WTC11 (cell line): ENCODE measurements around the gene MFAP3. TPM values are rescaled to one million over a fixed set of nuclear protein-coding genes. Genes with fewer than 3 reads are reported as not detected.

Experiments
- ATAC-seq: fragments of 200-7000 bp; cut with Tn5 transposase; 2 replicates; pipeline ENCODE4 v1.10.0; 2021; ENCODE audit warnings: mild to moderate bottlenecking, moderate library complexity
- CTCF ChIA-PET: fragments of 300-600 bp; sonication (Branson Sonifier 250); formaldehyde crosslinking; loops from one replicate; lab custom pipeline; 2021; ENCODE audit warnings: antibody characterized with exemption; lab: Charles Lee
- POLR2A ChIA-PET: fragments of 350-600 bp; sonication (Branson Sonifier 250); formaldehyde crosslinking; loops from one replicate; lab custom pipeline; 2021; ENCODE audit warnings: antibody characterized with exemption; lab: Charles Lee
- DNase-seq: peaks from one replicate; pipeline ENCODE4 v3.0.0; 2021; ENCODE audit warnings: low spot score
- H3K27ac Mint-ChIP-seq: 2 replicates; pipeline ENCODE4 v1.8.0; 2021; ENCODE audit warnings: mixed read lengths
- H3K27me3 Mint-ChIP-seq: 2 replicates; pipeline ENCODE4 v1.8.0; 2021; ENCODE audit warnings: low read depth, mild to moderate bottlenecking, moderate library complexity, mixed read lengths
- H3K36me3 Mint-ChIP-seq: 2 replicates; pipeline ENCODE4 v1.8.0; 2021; ENCODE audit warnings: mixed read lengths
- H3K4me1 Mint-ChIP-seq: 2 replicates; pipeline ENCODE4 v1.8.0; 2022; ENCODE audit warnings: mixed read lengths
- H3K4me3 Mint-ChIP-seq: 2 replicates; pipeline ENCODE4 v1.8.0; 2021; ENCODE audit warnings: mild to moderate bottlenecking, moderate library complexity, mixed read lengths
- H3K9me3 Mint-ChIP-seq: 2 replicates; pipeline ENCODE4 v1.8.0; 2021; ENCODE audit warnings: mixed read lengths
- CREB1 ChIP-seq: sonication (generic); formaldehyde crosslinking; IDR thresholded peaks from 2 replicates; pipeline ENCODE4 v1.8.0; 2023; ENCODE audit warnings: mild to moderate bottlenecking, missing genetic modification reagents
- ESRRA ChIP-seq: sonication (generic); formaldehyde crosslinking; IDR thresholded peaks from 2 replicates; pipeline ENCODE4 v1.8.1; 2022; ENCODE audit warnings: mild to moderate bottlenecking, missing genetic modification reagents, borderline replicate concordance
- FOXK1 ChIP-seq: sonication (generic); formaldehyde crosslinking; IDR thresholded peaks from 2 replicates; pipeline ENCODE4 v1.8.0; 2022; ENCODE audit warnings: mild to moderate bottlenecking, moderate library complexity, missing genetic modification reagents
- GABPB1 ChIP-seq: sonication (generic); formaldehyde crosslinking; IDR thresholded peaks from 2 replicates; pipeline ENCODE4 v1.8.1; 2023; ENCODE audit warnings: mild to moderate bottlenecking, missing genetic modification reagents
- IRF2 ChIP-seq: sonication (generic); formaldehyde crosslinking; IDR thresholded peaks from 2 replicates; pipeline ENCODE4 v1.8.0; 2022; ENCODE audit warnings: low read depth, missing genetic modification reagents, borderline replicate concordance
- JAZF1 ChIP-seq: fragments of 250-450 bp; sonication (Bioruptor Pico); IDR thresholded peaks from 2 replicates; pipeline ENCODE4 v1.9.0; 2021; ENCODE audit warnings: moderate library complexity, mild to moderate bottlenecking, inconsistent platforms
- JUN ChIP-seq: sonication (generic); formaldehyde crosslinking; IDR thresholded peaks from 2 replicates; pipeline ENCODE4 v1.8.0; 2023; ENCODE audit warnings: mild to moderate bottlenecking, missing genetic modification reagents
- MXD4 ChIP-seq: fragments of 250-450 bp; sonication (Bioruptor Pico); IDR thresholded peaks from 2 replicates; pipeline ENCODE4 v1.8.0; 2021; ENCODE audit warnings: mild to moderate bottlenecking, moderate library complexity, borderline replicate concordance
- PRRX2 ChIP-seq: fragments of 250-450 bp; sonication (Bioruptor Pico); IDR thresholded peaks from 2 replicates; pipeline ENCODE4 v1.8.0; 2021; ENCODE audit warnings: mild to moderate bottlenecking
- RELA ChIP-seq: sonication (generic); formaldehyde crosslinking; IDR thresholded peaks from 2 replicates; pipeline ENCODE4 v1.8.1; 2022; ENCODE audit warnings: missing genetic modification reagents, mild to moderate bottlenecking, borderline replicate concordance
- SMAD4 ChIP-seq: sonication (generic); formaldehyde crosslinking; IDR thresholded peaks from 2 replicates; pipeline ENCODE4 v1.8.0; 2022; ENCODE audit warnings: mild to moderate bottlenecking, missing genetic modification reagents
- TEAD4 ChIP-seq: sonication (generic); formaldehyde crosslinking; IDR thresholded peaks from 2 replicates; pipeline ENCODE4 v1.8.0; 2022; ENCODE audit warnings: mild to moderate bottlenecking, missing genetic modification reagents
- TP53 ChIP-seq: sonication (generic); formaldehyde crosslinking; IDR thresholded peaks from 2 replicates; pipeline ENCODE4 v1.8.1; 2023; ENCODE audit warnings: mild to moderate bottlenecking, missing genetic modification reagents
- ZBTB21 ChIP-seq: sonication (generic); formaldehyde crosslinking; IDR thresholded peaks from 2 replicates; pipeline ENCODE4 v1.8.1; 2023; ENCODE audit warnings: mild to moderate bottlenecking, missing genetic modification reagents, borderline replicate concordance
- ZNF138 ChIP-seq: sonication (generic); formaldehyde crosslinking; conservative IDR thresholded peaks from 2 replicates; pipeline ENCODE4 v1.8.1; 2022; ENCODE audit warnings: mild to moderate bottlenecking, moderate library complexity, missing genetic modification reagents
- ZNF219 ChIP-seq: sonication (generic); formaldehyde crosslinking; IDR thresholded peaks from 2 replicates; pipeline ENCODE4 v1.8.0; 2023; ENCODE audit warnings: missing genetic modification reagents, mild to moderate bottlenecking, borderline replicate concordance
- ZNF317 ChIP-seq: sonication (generic); formaldehyde crosslinking; IDR thresholded peaks from 2 replicates; pipeline ENCODE4 v1.8.1; 2023; ENCODE audit warnings: low read depth, mild to moderate bottlenecking, moderate library complexity, missing genetic modification reagents, borderline replicate concordance
- ZNF396 ChIP-seq: fragments of 250-450 bp; sonication (Bioruptor Pico); IDR thresholded peaks from 2 replicates; pipeline ENCODE4 v1.8.0; 2021; ENCODE audit warnings: mild to moderate bottlenecking, moderate library complexity, borderline replicate concordance
- total RNA-seq: library from RNA; stranded (reverse); gene quantifications from 3 replicates; pipeline ENCODE4 v1.2.3, GENCODE V29; 2021
- TF ChIP-seq, protein P1 (sequence below): sonication (generic); formaldehyde crosslinking; IDR thresholded peaks from 2 replicates; pipeline ENCODE4 v1.8.1; 2022; ENCODE audit warnings: missing genetic modification reagents, borderline replicate concordance
- TF ChIP-seq, protein P2 (sequence below): sonication (generic); formaldehyde crosslinking; IDR thresholded peaks from 2 replicates; pipeline ENCODE4 v1.8.1; 2023; ENCODE audit warnings: mild to moderate bottlenecking, missing genetic modification reagents
- TF ChIP-seq, protein P3 (sequence below): sonication (generic); formaldehyde crosslinking; IDR thresholded peaks from 2 replicates; pipeline ENCODE4 v1.8.0; 2023; ENCODE audit warnings: missing genetic modification reagents, mild to moderate bottlenecking, borderline replicate concordance
- TF ChIP-seq, protein P4 (sequence below): fragments of 250-450 bp; sonication (Bioruptor Pico); conservative IDR thresholded peaks from 2 replicates; pipeline ENCODE4 v1.9.0; 2021; ENCODE audit warnings: mild to moderate bottlenecking
- TF ChIP-seq, protein P5 (sequence below): fragments of 250-450 bp; sonication (Bioruptor Pico); IDR thresholded peaks from 2 replicates; pipeline ENCODE4 v1.9.0; 2021; ENCODE audit warnings: mild to moderate bottlenecking
- TF ChIP-seq, protein P6 (sequence below): sonication (generic); formaldehyde crosslinking; IDR thresholded peaks from 2 replicates; pipeline ENCODE4 v1.8.0; 2023; ENCODE audit warnings: missing genetic modification reagents

MFAP3 gene
- total RNA-seq, 1 experiment from 2014 or later = 20.0 TPM

DNA sequence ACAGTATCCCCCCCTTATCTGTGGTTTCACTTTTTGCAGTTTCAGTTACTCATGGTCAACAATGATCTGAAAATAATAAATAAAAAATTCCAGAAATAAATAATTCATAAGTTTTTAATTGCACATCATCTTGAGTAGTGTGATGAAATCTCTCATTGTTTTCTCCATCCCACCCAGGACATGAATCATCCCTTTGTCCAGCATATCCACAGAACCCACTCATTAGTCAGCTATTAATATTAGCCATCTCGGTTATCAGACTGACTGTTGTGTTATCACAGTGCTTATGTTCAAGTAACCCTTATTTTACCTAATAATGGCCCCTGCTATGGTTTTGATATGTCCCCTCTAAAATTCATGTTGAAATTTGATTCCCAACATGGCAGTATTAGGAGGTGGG lies 40.8 kb upstream of the MFAP3 start:
- no peak overlapping the region for H3K4me3 Mint-ChIP-seq
- no peak overlapping the region for H3K27ac Mint-ChIP-seq
- CTCF ChIA-PET = no interaction called here
- H3K36me3 Mint-ChIP-seq = peaks cover 3% of the 10 kb centered on the region; the same call in 1 of the 2 replicates
- POLR2A ChIA-PET = no interaction called here
- H3K9me3 Mint-ChIP-seq = peaks cover 3% of the 10 kb centered on the region
- ATAC-seq = no peak
- no peak for DNase-seq
- no peaks in the 10 kb centered on the region for H3K27me3 Mint-ChIP-seq
- peaks cover 7% of the 10 kb centered on the region for H3K4me1 Mint-ChIP-seq
- TF ChIP-seq IRF2 (CRISPR knock-in tag) (no peak), TEAD4 (CRISPR knock-in tag) (no peak), JAZF1 (no peak), ESRRA (CRISPR knock-in tag) (no peak), JUN (CRISPR knock-in tag) (no peak), GABPB1 (CRISPR knock-in tag) (no peak)
- TF ChIP-seq, protein P1, sequence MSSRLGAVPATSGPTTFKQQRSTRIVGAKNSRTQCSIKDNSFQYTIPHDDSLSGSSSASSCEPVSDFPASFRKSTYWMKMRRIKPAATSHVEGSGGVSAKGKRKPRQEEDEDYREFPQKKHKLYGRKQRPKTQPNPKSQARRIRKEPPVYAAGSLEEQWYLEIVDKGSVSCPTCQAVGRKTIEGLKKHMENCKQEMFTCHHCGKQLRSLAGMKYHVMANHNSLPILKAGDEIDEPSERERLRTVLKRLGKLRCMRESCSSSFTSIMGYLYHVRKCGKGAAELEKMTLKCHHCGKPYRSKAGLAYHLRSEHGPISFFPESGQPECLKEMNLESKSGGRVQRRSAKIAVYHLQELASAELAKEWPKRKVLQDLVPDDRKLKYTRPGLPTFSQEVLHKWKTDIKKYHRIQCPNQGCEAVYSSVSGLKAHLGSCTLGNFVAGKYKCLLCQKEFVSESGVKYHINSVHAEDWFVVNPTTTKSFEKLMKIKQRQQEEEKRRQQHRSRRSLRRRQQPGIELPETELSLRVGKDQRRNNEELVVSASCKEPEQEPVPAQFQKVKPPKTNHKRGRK = no peak
- TF ChIP-seq, protein P2, sequence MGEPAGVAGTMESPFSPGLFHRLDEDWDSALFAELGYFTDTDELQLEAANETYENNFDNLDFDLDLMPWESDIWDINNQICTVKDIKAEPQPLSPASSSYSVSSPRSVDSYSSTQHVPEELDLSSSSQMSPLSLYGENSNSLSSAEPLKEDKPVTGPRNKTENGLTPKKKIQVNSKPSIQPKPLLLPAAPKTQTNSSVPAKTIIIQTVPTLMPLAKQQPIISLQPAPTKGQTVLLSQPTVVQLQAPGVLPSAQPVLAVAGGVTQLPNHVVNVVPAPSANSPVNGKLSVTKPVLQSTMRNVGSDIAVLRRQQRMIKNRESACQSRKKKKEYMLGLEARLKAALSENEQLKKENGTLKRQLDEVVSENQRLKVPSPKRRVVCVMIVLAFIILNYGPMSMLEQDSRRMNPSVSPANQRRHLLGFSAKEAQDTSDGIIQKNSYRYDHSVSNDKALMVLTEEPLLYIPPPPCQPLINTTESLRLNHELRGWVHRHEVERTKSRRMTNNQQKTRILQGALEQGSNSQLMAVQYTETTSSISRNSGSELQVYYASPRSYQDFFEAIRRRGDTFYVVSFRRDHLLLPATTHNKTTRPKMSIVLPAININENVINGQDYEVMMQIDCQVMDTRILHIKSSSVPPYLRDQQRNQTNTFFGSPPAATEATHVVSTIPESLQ (CRISPR knock-in tag) = no peak

DNA sequence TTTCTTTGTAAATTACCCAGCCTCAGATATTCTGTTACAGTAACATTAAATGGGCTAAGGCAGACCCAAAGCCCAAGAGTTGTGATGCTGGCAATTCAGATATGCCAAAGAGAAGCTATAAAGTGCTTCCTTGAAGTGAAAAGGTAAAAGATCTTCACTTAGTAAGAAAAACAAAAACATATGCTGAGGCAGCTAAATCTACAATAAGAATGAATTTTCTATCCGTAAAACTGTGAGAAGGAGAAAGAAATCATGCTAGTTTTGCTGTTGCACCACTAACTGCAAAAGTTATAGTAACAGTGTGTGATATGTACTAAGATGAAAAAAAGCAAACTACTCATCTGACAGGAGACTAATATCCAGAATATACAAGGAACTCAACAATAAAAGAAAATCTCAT lies 40.0 kb upstream of the MFAP3 start:
- Mint-ChIP-seq H3K27ac (no peak overlapping the region), H3K36me3 (peaks cover 3% of the 10 kb centered on the region; the same call in 1 of the 2 replicates), H3K4me3 (no peak overlapping the region), H3K9me3 (peaks cover 3% of the 10 kb centered on the region), H3K27me3 (no peaks in the 10 kb centered on the region), H3K4me1 (peaks cover 7% of the 10 kb centered on the region)
- ATAC-seq = no peak
- no peak for DNase-seq
- CTCF ChIA-PET = no interaction called here
- POLR2A ChIA-PET = no interaction called here
- TF ChIP-seq, protein P3, sequence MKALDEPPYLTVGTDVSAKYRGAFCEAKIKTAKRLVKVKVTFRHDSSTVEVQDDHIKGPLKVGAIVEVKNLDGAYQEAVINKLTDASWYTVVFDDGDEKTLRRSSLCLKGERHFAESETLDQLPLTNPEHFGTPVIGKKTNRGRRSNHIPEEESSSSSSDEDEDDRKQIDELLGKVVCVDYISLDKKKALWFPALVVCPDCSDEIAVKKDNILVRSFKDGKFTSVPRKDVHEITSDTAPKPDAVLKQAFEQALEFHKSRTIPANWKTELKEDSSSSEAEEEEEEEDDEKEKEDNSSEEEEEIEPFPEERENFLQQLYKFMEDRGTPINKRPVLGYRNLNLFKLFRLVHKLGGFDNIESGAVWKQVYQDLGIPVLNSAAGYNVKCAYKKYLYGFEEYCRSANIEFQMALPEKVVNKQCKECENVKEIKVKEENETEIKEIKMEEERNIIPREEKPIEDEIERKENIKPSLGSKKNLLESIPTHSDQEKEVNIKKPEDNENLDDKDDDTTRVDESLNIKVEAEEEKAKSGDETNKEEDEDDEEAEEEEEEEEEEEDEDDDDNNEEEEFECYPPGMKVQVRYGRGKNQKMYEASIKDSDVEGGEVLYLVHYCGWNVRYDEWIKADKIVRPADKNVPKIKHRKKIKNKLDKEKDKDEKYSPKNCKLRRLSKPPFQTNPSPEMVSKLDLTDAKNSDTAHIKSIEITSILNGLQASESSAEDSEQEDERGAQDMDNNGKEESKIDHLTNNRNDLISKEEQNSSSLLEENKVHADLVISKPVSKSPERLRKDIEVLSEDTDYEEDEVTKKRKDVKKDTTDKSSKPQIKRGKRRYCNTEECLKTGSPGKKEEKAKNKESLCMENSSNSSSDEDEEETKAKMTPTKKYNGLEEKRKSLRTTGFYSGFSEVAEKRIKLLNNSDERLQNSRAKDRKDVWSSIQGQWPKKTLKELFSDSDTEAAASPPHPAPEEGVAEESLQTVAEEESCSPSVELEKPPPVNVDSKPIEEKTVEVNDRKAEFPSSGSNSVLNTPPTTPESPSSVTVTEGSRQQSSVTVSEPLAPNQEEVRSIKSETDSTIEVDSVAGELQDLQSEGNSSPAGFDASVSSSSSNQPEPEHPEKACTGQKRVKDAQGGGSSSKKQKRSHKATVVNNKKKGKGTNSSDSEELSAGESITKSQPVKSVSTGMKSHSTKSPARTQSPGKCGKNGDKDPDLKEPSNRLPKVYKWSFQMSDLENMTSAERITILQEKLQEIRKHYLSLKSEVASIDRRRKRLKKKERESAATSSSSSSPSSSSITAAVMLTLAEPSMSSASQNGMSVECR = no peak
- TF ChIP-seq, protein P4, sequence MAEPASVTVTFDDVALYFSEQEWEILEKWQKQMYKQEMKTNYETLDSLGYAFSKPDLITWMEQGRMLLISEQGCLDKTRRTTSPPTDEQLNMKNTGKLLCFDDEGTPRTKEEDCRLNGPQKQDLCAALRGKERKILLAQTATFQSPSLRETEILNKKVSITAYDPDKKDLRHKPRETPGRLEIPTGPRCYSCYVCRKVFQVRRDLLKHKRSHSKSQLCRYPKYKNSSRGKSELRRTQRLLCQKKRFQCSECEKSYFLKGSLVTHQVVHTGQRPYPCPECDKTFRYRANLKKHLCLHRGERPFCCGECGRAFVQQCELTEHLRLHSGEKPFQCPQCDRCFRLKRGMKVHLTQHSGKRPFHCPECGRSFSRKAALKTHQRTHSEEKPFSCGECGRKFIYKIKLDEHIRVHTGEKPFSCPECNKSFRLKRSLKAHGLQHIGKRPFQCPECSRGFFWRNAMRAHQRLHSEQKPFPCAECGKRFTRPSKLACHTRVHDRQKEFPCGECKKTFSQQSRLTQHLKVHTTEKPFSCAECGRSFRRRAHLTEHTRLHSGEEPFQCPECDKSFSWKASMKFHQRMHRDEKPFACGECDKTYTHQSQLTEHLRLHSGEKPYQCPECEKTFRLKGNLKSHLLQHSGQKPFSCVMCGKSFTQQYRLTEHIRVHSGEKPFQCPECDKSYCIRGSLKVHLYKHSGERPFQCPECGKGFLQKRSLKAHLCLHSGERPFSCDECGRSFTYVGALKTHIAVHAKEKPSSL (CRISPR knock-in tag) = no peak
- TF ChIP-seq RELA (CRISPR knock-in tag) (no peak), TEAD4 (CRISPR knock-in tag) (no peak), ESRRA (CRISPR knock-in tag) (no peak), MXD4 (CRISPR knock-in tag) (no peak), PRRX2 (no peak), ZNF317 (CRISPR knock-in tag) (no peak), SMAD4 (CRISPR knock-in tag) (no peak), FOXK1 (no peak), ZNF138 (CRISPR knock-in tag) (no peak), ZNF396 (no peak), CREB1 (CRISPR knock-in tag) (no peak), ZNF219 (CRISPR knock-in tag) (no peak), JAZF1 (no peak), ZBTB21 (CRISPR knock-in tag) (no peak), TP53 (CRISPR knock-in tag) (no peak)
- TF ChIP-seq, protein P5, sequence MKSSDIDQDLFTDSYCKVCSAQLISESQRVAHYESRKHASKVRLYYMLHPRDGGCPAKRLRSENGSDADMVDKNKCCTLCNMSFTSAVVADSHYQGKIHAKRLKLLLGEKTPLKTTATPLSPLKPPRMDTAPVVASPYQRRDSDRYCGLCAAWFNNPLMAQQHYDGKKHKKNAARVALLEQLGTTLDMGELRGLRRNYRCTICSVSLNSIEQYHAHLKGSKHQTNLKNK (CRISPR knock-in tag) = no peak
- TF ChIP-seq, protein P6, sequence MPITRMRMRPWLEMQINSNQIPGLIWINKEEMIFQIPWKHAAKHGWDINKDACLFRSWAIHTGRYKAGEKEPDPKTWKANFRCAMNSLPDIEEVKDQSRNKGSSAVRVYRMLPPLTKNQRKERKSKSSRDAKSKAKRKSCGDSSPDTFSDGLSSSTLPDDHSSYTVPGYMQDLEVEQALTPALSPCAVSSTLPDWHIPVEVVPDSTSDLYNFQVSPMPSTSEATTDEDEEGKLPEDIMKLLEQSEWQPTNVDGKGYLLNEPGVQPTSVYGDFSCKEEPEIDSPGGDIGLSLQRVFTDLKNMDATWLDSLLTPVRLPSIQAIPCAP (CRISPR knock-in tag) = no peak
